HFF-Myc (cell line): ENCODE measurements around the gene NBAS.

ENCODE experiments used
- DNase-seq: peaks from one replicate; pipeline ENCODE4 v3.0.0-alpha.2; 2011; ENCODE audit warnings: low read depth; ENCODE audit errors: extremely low read depth
- H3K4me3 ChIP-seq: replicated peaks from 2 replicates; pipeline ENCODE4 v1.5.1; 2011; ENCODE audit warnings: low read depth, mild to moderate bottlenecking, control low read depth, low read length
- CTCF ChIP-seq: IDR thresholded peaks from 2 replicates; pipeline ENCODE4 v1.5.1; 2012; ENCODE audit warnings: mild to moderate bottlenecking, low read depth, low read length, control low read depth; ENCODE audit errors: missing control alignments

Gene NBAS

GRCh38 chr2:15377202-15377601, 183.9 kb downstream of the NBAS start:
- DNase-seq: no peak
- no peak for TF ChIP-seq CTCF
- no peak overlapping the region for H3K4me3 ChIP-seq

- TF ChIP-seq CTCF: no peak
- H3K4me3 ChIP-seq: no peak overlapping the region
- DNase-seq: no peak
These were observed 189.1 kb downstream of the NBAS start for GRCh38 chr2:15372019-15372418.

GRCh38 chr2:15369129-15369528, 192.0 kb downstream of the NBAS start:
- DNase-seq: no peak
- no peak for TF ChIP-seq CTCF
- no peak overlapping the region for H3K4me3 ChIP-seq

- no peak for TF ChIP-seq CTCF
- DNase-seq: no peak
- H3K4me3 ChIP-seq: no peak overlapping the region
These were observed 193.4 kb downstream of the NBAS start for GRCh38 chr2:15367715-15368114.

GRCh38 chr2:15367205-15367604, 193.9 kb downstream of the NBAS start:
- no peak overlapping the region for H3K4me3 ChIP-seq
- DNase-seq: no peak
- no peak for TF ChIP-seq CTCF

GRCh38 chr2:15365411-15365810, 195.7 kb downstream of the NBAS start:
- no peak for DNase-seq

More at GRCh38 chr2:15365411-15365810, 195.7 kb downstream of the NBAS start:
- H3K4me3 ChIP-seq: no peak overlapping the region
- no peak for TF ChIP-seq CTCF
